HG02981 (cell line): ENCODE data around the gene CBFA2T3.

Source experiments
- ATAC-seq: cut with Tn5 transposase; IDR thresholded peaks from one replicate; pipeline ENCODE4 v1.9.1; 2021; ENCODE audit warnings: mild to moderate bottlenecking, moderate library complexity; ENCODE audit not compliant: unreplicated experiment

Gene CBFA2T3

DNA sequence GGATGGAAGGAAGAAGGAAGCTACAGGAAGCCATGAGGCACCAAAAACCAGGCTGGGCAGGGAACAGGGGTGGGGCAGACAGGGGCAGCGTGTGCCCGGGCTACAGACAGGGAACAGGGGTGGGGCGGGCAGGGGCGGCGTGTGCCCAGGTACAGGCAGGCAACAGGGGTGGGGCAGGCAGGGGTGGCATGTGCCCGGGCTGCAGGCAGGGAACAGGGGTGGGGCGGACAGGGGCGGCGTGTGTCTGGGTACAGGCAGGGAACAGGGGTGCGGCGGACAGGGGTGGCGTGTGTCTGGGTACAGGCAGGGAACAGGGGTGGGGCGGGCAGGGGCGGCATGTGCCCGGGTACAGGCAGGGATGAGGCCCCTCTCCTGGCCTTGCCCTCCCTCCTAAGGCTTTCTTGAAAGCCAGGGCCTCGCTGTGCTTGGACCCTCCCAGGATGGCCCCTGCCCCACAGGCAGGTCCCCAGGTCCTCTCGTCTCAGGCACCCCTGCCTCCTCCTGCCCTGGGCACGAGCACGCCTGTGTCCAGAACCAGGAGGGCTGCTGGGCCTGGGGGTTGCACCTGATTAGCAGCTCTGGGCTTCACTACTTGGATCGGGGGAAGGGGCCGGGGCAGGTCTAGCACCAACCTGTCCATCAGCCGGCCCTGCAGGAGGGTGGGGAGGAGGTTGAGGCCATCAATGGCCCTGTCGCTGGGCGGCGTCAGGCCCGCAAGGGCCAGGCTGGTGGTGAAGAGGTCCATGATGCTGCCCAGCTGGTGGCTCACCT lies 150.8 kb downstream of the CBFA2T3 start:
- ATAC-seq, result no peak

DNA sequence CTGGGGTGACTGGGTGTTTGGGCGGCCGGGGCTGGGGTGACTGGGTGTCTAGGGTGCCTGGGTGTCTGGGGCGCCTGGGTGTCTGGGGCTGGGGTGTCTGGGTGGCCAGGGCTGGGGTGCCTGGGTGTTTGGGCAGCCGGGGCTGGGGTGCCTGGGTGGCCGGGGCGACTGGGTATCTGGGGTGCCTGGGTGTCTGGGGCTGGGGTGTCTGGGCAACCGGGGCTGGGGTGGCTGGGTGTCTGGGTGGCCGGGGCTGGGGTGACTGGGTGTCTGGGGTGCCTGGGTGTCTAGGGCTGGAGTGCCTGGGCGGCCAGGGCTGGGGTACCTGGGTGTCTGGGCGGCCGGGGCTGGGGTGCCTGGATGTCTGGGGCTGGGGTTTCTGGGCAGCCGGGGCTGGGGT lies 151.9 kb downstream of the CBFA2T3 start:
- ATAC-seq, result no peak
